Vagina (tissue), 2 donors: ENCODE measurements around the gene MINDY4.

ENCODE experiments used
- POLR2A ChIP-seq, 2 donors: fragments of 450-650 bp; IDR thresholded peaks; one replicate each; pipeline ENCODE4 v1.6.1; 2017; ENCODE audit warnings: antibody characterized with exemption in 2 of 2, mild to moderate bottlenecking in 2 of 2, moderate library complexity in 2 of 2
- POLR2AphosphoS5 ChIP-seq, 2 donors: sonication (generic); formaldehyde crosslinking; IDR thresholded peaks; one replicate each; pipeline ENCODE4 v1.9.0; 2017; ENCODE audit warnings: antibody characterized with exemption in 2 of 2, mild to moderate bottlenecking in 2 of 2, low read depth in 1 of 2; ENCODE audit not compliant: insufficient read depth in 1 of 2
- TF ChIP-seq, protein P1 (sequence below), 3 experiments: fragments of 450-650 bp in 2 of 3; fragments of 200-600 bp in 1 of 3; sonication (generic) in 1 of 3; IDR thresholded peaks; one replicate each; pipeline ENCODE4 v1.5.1; 2017 to 2019; ENCODE audit warnings: antibody characterized with exemption in 3 of 3, mild to moderate bottlenecking in 2 of 3, moderate library complexity in 2 of 3

GRCh38 chr7:30810986-30811385 is 39.8 kb downstream of the MINDY4 start:
- TF ChIP-seq, protein P1, sequence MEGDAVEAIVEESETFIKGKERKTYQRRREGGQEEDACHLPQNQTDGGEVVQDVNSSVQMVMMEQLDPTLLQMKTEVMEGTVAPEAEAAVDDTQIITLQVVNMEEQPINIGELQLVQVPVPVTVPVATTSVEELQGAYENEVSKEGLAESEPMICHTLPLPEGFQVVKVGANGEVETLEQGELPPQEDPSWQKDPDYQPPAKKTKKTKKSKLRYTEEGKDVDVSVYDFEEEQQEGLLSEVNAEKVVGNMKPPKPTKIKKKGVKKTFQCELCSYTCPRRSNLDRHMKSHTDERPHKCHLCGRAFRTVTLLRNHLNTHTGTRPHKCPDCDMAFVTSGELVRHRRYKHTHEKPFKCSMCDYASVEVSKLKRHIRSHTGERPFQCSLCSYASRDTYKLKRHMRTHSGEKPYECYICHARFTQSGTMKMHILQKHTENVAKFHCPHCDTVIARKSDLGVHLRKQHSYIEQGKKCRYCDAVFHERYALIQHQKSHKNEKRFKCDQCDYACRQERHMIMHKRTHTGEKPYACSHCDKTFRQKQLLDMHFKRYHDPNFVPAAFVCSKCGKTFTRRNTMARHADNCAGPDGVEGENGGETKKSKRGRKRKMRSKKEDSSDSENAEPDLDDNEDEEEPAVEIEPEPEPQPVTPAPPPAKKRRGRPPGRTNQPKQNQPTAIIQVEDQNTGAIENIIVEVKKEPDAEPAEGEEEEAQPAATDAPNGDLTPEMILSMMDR (IDR thresholded peaks at IDR 0.05), result no peak
- no peak for TF ChIP-seq POLR2A (IDR thresholded peaks at IDR 0.05)
- TF ChIP-seq POLR2AphosphoS5 (IDR thresholded peaks at IDR 0.05; ENCODE audit: insufficient read depth in 1 of 2, low read depth in 1 of 2), result no peak
